Measurements from ENCODE around the gene ARL6. TPM values are rescaled to one million over a fixed set of nuclear protein-coding genes. Genes with fewer than 3 reads are reported as not detected.

Gene ARL6
- total and polyA plus RNA-seq, 2 of the 8 experiments (the other 6 are each of a cell fraction or from before 2014, with no cell fraction given) = 1.8 to 12.0 TPM

- TF ChIP-seq MAFK (IDR thresholded peaks at IDR 0.05; ENCODE audit: low read depth, low read length) = no peak
Observed at GRCh38 chr3:97793420-97794019, 29.0 kb downstream of the ARL6 start (continued).

Data from H1 (cell line).